OCI-LY3 (cell line): ENCODE data around the gene SAMD14.

Source experiments
- CTCF ChIP-seq: fragments of 200-600, 300-600 bp; sonication (generic); IDR thresholded peaks from 2 replicates; pipeline ENCODE4 v1.5.1; 2014; ENCODE audit warnings: antibody characterized with exemption, low read length, low read depth
- EZH2phosphoT487 ChIP-seq: fragments of 200-600 bp; shearing (Covaris generic); IDR thresholded peaks from 2 replicates; pipeline ENCODE4 v1.6.1; 2018; ENCODE audit warnings: antibody characterized with exemption, mixed run types, low read depth

- no peak for TF ChIP-seq CTCF
- TF ChIP-seq EZH2phosphoT487: no peak
Observed at GRCh38 chr17:50100921-50101345, 29.0 kb downstream of the SAMD14 start.
